HG02943 (cell line): ENCODE measurements around the gene NLRC5.

Experiments used
- ATAC-seq: cut with Tn5 transposase; IDR thresholded peaks from one replicate; pipeline ENCODE4 v1.9.1; 2021; ENCODE audit warnings: mild to moderate bottlenecking, low read depth, moderate library complexity; ENCODE audit not compliant: unreplicated experiment

NLRC5 gene

DNA sequence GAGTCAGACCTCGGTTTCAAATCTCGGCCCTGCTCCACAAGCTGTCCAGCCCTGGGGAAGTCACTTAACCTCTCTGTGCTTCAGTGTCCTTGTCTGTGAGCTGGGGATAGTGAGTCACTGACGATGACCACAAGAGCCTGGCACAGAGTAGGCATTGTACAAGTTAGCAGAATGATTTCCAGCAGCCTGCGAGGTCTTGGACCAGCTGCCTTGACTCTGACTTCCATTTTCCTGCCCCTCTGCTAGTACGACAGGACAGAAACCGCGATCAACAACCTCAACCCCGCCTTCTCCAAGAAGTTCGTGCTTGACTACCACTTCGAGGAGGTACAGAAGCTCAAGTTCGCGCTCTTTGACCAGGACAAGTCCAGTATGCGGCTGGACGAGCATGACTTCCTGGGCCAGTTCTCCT lies 123.7 kb downstream of the NLRC5 start:
- no peak for ATAC-seq

DNA sequence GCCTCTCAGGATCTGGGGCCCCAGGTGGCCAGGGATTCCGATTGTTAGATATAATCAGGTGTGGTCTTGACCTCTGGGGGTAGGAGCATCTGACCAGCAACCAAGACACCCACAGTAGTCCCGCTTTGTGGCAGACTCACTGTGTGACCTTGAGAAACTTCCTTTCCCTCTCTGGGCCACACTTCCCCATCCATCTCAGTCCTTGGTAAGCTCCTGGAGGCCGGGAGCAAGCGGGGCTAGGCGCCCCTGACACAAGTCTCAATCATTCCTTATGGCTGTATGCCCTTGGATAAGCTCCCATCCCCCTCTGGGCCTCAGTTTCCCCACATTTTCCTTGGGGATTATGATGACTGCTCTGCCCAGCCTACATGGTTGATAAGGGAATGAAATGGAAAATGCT lies 124.3 kb downstream of the NLRC5 start:
- ATAC-seq: no peak

DNA sequence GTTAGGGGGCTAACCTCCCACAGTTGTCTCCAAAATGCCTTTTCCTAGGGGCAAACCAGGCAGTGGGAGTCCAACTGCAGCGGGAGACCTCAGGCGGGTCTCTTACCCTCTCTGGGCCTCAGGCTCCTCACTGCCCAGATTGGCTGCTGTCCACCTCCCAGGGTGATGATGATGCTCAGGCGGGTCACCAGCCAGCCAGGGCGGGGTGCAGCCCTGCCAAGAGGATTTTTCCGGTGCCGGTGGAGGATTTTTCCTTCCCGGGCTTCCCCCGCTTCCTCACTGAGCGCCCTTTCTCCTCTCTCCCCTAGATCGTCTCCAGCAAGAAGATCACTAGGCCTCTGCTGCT lies 125.8 kb downstream of the NLRC5 start:
- ATAC-seq: no peak

DNA sequence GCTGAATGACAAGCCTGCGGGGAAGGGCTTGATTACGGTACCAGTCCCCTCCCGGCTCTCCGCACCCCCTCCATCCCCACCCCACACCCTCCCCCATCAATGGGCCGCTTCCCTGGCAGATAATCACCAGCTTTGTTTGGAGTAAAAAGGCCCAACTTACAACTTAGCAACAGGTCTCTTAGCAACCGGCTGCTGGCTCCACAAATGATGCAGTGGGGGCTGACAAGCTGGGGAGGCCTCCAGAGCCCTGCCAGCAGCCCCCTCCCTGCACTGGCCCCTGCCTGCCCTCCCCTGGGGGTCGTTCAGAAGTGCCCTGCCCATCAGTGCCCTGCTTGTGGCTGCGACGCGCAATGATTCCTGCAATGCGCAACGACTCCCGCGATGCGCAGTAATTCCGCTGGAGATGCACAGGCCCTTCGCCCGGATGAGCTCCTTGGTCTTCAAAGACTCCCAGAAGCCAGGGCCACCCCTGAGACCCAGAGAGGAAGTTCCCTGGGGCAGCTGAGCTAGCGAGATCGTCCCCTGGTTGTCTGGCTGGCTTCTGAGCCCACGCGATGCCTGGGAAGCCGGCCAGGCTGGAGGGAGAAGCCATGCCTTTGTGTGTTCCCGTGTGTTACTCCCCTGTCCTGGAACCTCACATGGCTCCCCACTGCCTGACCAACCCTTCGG lies 126.3 kb downstream of the NLRC5 start:
- no peak for ATAC-seq

DNA sequence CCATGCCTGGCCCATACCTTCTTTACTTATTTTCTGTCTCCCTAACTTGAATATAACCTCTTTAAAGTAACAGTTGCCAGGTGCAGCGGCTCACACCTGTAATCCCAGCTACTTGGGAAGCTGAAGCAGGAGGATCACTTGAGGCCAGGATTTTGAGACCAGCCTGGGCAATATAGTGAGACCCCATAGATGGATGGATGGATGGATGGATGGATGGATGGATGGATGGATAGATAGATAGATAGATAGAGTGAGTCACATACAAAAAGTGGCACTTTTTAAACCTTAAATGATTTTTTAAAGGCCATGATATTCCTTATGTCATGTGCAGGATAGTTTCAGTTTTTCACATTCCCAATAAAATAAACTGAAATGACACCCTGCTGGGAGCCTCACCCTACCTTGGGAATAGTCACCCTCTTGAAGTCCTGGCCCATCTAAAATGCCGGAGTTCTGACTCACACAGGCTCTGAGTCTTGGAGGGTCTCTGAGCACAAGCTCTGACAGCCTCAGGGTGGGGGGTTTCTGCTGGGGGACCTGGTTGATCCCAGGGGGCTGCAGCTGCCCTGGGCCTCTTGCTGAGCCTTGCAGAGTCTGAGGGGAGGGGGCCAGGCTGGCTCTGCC lies 129.2 kb downstream of the NLRC5 start:
- no peak for ATAC-seq

DNA sequence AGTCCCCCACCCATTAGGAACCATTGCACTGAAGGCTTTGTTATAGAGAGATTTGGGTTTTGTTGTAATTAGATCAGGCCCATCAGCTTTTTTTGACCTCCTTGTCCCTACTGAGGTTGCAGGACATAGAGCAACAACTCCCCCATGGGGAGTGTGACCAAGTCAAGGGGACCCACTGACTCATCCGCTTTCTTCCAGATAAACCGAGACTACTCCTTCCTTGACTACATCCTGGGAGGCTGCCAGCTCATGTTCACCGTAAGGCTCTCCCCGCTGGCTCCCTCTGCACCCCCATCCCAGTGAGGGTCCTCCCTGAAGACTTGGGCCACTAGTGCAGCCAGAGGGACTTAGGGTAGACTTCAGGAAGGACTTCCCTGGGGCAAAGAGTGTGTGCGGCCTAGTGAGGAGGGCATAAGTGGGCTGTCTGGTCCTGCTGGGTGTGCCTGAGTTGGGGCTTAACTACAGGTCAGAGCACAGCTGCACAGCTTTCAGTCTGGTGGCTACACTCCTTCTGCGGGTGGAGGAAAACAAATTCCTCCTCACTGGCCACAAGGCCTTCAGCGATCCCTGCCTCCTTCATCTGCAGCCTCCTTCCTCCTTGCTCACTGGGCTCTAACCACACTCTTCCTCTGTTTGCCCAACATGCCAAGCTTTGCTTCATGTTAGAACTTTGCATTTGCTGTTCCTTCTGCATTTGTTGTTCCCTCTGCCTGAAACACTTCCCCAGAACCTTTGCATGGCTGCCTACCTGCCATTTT lies 134.0 kb downstream of the NLRC5 start:
- ATAC-seq: no peak

DNA sequence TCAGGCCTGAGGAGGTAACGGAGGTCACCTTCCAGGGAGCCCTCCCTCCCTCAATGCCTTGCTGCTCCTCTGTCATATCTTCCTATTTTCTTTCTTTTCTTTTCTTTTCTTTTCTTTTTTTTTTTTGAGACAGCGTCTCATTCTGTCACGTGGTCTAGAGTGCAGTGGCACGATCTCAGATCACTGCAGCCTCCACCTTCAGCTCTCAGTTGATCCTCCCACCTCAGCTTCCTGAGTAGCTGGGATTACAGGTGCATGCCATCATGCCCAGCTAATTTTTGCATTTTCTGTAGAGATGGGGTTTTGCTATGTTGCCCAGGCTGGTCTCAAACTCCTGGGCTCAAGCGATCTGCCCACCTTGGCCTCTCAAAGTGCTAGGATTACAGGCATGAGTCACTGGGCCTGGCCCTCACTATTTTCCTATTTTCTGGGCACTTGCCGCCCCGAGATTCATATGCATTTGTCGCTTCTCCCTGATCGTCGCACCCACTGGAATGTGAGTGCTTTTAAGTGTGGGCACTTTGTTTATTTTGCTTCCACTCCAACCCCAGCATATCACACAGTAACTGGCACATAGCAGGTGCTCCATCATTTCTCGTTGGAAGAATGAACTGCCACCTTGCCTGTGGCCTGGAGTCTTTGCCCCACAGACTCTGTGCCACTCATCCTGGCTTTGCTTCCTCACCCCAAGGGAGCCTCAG lies 134.8 kb downstream of the NLRC5 start:
- ATAC-seq: no peak

DNA sequence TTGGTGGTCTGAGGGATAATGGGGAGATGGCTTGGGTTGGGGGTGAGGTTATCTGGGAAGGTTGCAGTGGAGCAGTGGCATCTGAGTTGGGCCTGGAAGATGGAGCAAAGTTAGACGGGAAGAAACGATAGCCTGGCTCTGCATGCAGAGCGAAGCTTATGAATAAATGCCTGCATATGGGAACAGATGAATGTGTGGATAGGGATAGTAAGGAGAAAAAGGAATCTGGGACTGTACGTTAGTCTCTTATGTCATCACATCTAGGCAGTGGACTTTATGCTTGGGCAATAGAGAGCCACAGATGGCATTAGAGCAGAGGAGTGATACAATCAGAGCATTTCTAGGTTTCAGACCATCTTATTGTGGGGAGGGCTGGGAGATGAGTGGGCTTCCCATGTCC lies 136.0 kb downstream of the NLRC5 start:
- no peak for ATAC-seq

DNA sequence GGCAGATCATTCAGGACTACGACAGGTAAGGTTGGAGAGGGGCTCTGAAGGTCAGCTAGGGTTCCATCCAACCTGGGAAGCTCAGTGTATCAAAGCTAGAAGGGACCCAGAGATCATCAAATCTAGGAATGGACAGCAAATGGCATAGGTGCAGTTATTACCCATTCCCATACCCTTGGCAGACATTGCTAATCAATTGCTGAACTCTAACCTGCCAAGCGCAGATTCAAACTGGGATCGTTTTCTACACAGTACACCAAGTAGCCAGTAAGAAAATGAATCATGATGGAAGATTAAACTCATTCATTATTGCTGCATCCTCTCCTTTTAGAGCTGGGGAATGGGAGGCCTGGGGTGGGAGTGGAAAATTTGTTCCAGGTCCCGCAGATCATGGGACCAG lies 136.6 kb downstream of the NLRC5 start:
- ATAC-seq: no peak

DNA sequence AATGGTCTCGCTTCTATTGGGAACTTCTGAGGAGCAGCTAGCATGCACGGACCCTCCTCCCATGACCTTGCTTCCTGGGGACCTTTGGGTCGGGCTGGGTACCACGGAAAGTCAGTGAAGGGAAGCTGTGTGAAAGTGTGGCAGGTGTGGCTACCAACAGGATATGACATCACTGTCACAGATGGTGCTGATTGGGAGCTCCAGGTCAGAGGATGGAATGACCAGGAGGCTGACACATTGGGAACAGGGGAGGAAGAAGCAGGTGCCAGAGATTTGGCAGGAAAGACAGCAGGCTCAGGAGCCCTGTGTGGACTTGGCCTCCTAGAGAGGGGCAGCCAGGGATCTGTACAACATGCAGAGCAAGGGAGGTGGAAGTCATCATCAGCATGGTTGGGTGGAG lies 137.1 kb downstream of the NLRC5 start:
- no peak for ATAC-seq

DNA sequence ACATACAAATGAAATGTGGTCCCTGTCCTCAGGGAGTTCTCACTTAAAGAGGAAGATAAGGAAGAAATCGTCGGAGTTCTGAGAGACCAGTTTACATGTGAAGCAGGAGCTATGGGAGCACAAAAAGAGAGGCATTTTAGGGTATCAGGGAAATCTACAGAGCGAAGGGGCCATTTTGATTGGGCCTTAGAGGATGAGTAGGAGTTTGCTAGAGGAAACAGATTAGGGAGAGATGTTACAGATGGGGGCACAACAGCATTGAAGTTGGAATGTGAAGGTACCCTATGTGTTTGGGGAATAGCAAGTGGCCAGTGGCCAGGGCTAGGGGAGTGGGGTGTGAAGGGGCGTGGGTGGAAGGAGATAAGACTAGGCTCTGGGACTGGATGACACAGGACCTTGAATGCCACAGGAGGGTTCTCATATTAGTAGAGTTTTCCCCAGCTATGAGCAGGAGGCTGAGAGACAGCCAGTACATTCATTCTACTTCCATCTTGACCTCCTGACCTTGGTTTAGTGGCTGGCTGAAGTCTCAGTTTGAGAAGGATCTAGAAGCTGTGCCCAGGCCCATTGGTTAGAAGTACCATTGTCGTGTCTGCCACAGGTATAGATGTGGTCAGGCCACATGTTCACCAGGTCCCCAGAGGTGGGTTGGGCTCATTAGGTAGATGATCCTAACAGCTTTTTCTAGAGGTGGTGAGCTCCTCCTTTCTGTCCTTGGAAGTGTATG lies 137.8 kb downstream of the NLRC5 start:
- ATAC-seq: no peak

DNA sequence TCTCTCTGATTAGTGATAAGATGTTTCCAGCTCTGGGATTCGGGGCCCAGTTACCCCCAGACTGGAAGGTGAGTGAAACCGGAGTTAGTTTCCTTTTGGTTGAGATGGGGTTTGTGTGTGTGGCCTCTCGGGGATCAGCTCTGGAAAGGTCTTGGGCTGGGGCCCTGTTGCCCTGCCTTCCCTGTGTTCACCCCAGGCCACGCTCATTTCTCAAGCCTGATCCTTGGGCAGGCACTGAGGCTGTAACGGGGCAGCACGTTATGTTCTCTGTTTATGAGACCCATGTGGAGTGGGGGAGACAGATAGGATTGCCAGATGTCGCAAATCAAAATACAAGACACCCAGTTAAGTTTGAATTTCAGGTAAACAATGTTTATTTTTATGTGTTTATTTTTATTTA lies 138.5 kb downstream of the NLRC5 start:
- no peak for ATAC-seq

DNA sequence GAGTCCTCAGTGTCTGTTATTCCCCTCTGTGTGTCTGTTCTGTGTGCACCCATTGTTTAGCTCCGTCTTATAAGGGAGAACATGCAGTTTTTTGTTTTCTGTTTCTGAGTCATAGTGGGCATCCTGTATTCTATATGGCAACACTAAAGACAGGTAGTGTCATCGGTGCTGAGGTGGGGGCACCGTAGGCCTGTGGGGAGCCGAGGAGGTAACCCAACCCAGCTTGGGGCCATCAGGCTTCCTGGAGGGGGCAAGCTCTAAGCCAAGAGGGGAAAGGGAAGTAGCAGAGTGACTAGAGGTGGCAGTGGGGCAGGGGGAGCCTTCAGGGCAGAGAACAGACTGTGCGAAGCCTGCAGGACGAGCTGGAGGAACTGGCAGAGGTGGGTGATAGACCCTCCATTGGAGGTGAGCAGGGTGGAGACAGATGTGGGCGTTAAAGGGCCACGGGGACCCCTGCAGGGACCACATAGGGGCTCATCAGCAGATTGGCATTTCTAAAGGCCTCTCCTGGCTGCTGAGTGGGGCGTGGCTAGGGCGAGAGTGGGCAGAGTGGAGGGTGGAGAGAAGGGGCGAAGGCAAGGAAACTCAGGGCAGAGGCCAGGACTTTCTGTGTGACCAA lies 139.5 kb downstream of the NLRC5 start:
- no peak for ATAC-seq

DNA sequence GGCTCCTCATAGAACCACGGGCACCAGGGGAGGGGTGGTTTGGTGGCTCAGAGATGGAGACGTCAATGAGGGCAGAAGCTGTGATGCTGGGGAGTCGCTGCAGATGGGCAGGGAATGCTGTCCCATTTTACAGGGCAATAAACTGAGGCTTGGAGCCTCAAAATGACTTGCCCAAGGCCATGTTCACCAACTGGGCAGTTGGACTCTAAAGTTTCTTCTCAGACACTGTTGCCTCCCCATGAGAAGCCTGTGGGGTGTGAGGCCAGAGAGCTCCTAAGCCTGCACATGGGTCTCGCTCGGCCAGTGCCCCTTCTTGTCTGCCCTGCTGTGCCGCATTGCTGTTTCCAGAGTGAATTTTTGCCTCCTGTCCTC lies 141.6 kb downstream of the NLRC5 start:
- no peak for ATAC-seq

DNA sequence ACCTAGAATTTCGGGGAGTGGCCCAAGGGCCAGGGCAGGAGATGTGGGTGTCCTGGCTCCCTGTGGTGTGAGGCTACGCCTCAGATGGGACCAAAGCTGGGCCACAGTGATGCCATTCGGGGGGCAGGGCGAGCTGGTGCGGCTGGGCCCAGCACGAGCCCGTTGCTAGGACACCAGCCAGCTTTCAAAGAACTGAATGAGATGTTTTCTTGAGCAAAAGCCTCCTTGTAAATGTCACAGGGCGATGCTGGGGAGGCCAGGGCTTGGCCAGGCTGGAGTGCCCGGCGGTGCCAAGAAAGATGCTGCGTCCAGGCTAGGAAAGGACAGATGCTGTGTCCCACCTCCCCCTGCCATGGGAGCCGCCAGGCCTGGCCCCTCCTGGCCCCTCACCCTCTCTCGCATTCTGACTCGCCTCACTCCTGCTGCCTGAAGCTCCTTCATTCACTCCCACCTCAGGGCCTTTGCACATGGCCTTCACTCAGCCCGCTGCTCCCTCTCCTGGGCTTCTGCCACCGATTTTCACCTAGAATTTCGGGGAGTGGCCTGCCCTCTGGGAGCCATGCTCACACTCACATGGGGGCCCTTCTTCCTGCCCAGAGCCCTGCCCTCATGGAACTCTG lies 142.1 kb downstream of the NLRC5 start:
- no peak for ATAC-seq

DNA sequence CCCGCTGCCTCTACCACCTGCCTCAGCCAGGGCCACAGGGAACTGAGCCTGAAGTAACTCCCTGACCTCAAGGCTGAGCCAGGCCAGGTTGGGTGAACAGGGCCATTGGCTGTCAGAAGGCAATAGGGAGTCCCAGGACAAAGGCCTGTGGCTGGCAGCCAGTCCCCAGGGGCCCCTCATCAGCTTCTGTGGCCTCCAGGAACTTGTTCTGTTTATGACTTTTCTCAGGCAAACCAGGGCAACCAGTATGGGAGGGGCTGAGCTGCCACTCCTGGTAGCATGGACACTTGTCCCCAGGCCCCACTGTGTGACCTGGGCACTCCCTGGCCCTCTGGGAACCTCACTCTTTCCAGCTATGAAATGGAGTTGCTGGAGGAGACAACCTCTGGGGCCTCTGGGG lies 143.1 kb downstream of the NLRC5 start:
- no peak for ATAC-seq

DNA sequence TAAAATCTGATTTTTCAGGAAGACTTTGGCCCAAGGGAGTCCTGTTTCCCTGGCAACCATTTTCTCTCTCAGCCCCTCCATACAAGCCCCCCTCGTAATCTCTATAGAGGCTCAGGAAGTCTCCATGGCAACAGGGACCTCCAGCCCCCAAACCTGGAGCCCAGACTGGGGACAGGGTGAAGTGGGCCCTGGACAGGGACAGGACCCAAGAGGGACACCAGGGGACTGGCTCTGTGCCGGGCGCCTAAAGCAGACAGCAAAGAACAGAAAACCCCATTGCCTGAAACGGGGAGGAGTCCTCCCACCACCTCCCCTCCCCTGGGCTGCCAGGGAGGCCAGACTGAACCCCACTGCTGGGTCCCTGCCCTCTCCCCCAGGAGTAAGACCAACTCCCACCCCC lies 143.7 kb downstream of the NLRC5 start:
- no peak for ATAC-seq
